Kidney (tissue), 14 donors: ENCODE measurements around the gene ZNF134. TPM values are rescaled to one million over a fixed set of nuclear protein-coding genes. Genes with fewer than 3 reads are reported as not detected.

ENCODE experiments used
- DNase-seq, 5 donors: peaks; one replicate each; pipeline ENCODE4 v3.0.0-alpha.2; 2013 to 2020
- FAIRE-seq: peaks from 2 replicates; lab custom pipeline; 2012; peaks lifted over from hg19 to GRCh38; lab: Jason Lieb, UNC
- H3K27ac ChIP-seq, 2 donors: one replicate each; pipeline ENCODE4 v1.7.0; 2013; ENCODE audit warnings: low read depth in 2 of 2, low read length in 2 of 2, inconsistent platforms in 1 of 2
- H3K27me3 ChIP-seq: one replicate; pipeline ENCODE4 v1.7.1; 2013; ENCODE audit warnings: low read length, inconsistent platforms; ENCODE audit not compliant: control insufficient read depth, insufficient read depth
- H3K36me3 ChIP-seq, 3 donors: one replicate each; pipeline versions ENCODE4 v1.7.0 to v1.7.1; 2013; ENCODE audit warnings: low read length in 3 of 3, control low read depth in 1 of 3, inconsistent platforms in 1 of 3; ENCODE audit not compliant: insufficient read depth in 3 of 3, control insufficient read depth in 2 of 3
- H3K4me1 ChIP-seq, 3 donors: one replicate each; pipeline versions ENCODE4 v1.7.0 to v1.7.1; 2013; ENCODE audit warnings: low read length in 3 of 3, inconsistent platforms in 1 of 3, low read depth in 1 of 3; ENCODE audit not compliant: control insufficient read depth in 2 of 3, insufficient read depth in 2 of 3
- H3K4me3 ChIP-seq, 3 donors: one replicate each; pipeline versions ENCODE4 v1.7.0 to v1.8.1; 2013; ENCODE audit warnings: low read length in 3 of 3, control low read depth in 1 of 3, inconsistent platforms in 1 of 3
- H3K9ac ChIP-seq, 3 donors: one replicate each; pipeline versions ENCODE4 v1.7.0 to v1.7.1; 2013; ENCODE audit warnings: low read length in 3 of 3, control low read depth in 1 of 3, inconsistent platforms in 1 of 3
- H3K9me3 ChIP-seq, 3 donors: one replicate each; pipeline versions ENCODE4 v1.7.0 to v1.7.1; 2013; ENCODE audit warnings: low read length in 3 of 3, control low read depth in 1 of 3, inconsistent platforms in 1 of 3; ENCODE audit not compliant: control insufficient read depth in 2 of 3, insufficient read depth in 1 of 3
- intact Hi-C: fragments of 100-400 bp; cut with DNase I; formaldehyde crosslinking; loops from one replicate; pipeline ENCODE4 v1.11.1; 2022
- polyA plus RNA-seq: library from polyadenylated mRNA; stranded (reverse); fragments of 350-450 nt; fragmentation: Illumina TruSeq; extraction: RNeasy Lipid Tissue Mini Kit (QIAGEN cat#74804); gene quantifications from one replicate; pipeline ENCODE4 v1.2.3, GENCODE V29; 2014; ENCODE audit warnings: low read depth, low replicate concordance; ENCODE audit not compliant: insufficient read depth
- total RNA-seq: library from RNA; stranded (reverse); fragmentation: NEBNext Ultra II Directional; extraction: Animal tissue kit (Norgen Biotek cat#: 25700); gene quantifications from one replicate; pipeline ENCODE4 v1.2.1, GENCODE V29; 2021
- TF ChIP-seq, protein P1 (sequence below): IDR thresholded peaks from 3 replicates; pipeline ENCODE4 v1.5.1; 2012; ENCODE audit warnings: mild to moderate bottlenecking, moderate library complexity, borderline replicate concordance; ENCODE audit not compliant: insufficient read depth; ENCODE audit errors: extremely low read depth
- donor health status: control.
- donor health status: control.
- donor health status: control.
- donor health status: control.
- donor health status: control.
- donor health status: DM: yes; HTN: yes; CAD: no.
- donor health status: Normal renal cell carcinoma (clear cell type).

ZNF134 gene
- total and polyA plus RNA-seq, 2 donors from 2014 or later = 5.8 to 25.4 TPM

DNA sequence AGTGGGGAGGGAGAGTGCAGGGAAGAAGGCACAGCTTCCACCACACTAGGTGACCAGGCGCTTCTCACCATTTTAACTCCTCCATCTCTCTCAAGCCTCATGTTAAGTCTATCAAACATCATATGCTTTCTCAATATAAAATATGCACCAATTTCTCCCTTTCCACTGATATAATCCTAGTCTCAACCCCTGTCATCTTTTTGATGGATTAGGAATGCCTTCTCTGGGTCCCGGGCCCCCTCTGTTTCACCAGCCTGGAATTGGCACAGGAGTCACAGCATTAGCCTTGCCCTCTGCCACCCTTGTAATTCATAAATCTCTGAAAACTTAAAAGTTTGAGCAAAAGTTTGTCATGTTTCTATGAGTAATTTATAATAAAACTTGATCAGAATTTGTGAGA, 54.6 kb downstream of the ZNF134 start, which contains the start of gene ZSCAN4:
TSS of gene ZSCAN4 (plus strand) at position 301 of the 400 bp plus-strand sequence. CDS start 7,211 bp downstream, outside the sequence.
- H3K36me3 ChIP-seq = no peaks in the 10 kb centered on the region
- no peak within 1 kb of the TSS for H3K9ac ChIP-seq
- H3K4me1 ChIP-seq = no peaks in the 10 kb centered on the region
- no peak within 1 kb of the TSS for H3K27ac ChIP-seq
- TF ChIP-seq, protein P1, sequence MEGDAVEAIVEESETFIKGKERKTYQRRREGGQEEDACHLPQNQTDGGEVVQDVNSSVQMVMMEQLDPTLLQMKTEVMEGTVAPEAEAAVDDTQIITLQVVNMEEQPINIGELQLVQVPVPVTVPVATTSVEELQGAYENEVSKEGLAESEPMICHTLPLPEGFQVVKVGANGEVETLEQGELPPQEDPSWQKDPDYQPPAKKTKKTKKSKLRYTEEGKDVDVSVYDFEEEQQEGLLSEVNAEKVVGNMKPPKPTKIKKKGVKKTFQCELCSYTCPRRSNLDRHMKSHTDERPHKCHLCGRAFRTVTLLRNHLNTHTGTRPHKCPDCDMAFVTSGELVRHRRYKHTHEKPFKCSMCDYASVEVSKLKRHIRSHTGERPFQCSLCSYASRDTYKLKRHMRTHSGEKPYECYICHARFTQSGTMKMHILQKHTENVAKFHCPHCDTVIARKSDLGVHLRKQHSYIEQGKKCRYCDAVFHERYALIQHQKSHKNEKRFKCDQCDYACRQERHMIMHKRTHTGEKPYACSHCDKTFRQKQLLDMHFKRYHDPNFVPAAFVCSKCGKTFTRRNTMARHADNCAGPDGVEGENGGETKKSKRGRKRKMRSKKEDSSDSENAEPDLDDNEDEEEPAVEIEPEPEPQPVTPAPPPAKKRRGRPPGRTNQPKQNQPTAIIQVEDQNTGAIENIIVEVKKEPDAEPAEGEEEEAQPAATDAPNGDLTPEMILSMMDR = no peak
- no peak for FAIRE-seq
- H3K4me3 ChIP-seq = no peak within 1 kb of the TSS
- H3K9me3 ChIP-seq = no peaks in the 10 kb centered on the region
- no peak for DNase-seq
- intact Hi-C loops = no loop called here
- H3K27me3 ChIP-seq = no peaks in the 10 kb centered on the region

DNA sequence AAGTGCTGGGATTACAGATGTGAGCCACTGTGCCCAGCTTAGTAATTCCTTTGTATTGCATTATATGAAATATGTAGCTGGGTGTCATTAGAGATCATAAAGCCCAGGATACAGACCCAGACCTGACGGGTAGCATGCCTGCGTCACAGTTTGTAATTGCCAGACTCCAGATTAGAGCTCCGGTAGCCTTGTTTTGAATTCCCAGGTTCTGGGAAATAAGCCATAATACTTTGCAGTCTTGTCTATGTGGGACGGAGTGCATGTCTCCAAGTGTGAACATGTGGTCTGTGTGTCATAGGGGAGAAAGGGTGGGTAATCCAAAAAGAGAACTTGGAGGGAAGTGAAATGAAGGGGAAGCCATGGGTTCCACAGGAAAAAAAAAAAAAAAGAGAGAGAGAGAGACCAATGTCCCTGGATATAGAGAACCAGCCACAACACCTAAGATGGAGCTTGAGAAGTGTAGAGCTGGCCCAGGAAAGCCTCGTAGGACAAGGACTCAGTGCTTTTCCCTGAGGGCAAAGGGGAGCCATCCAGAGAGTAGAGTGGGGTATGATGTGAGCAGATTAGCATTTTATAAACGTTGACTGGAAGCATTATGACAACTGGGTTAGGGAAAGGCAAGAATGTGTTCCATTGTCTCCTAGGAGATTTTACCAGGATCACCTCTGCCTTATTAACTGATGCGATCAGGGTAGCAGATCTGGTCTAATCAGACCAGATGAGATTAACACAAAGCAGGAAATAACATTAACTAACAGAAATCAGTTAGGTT, 57.3 kb downstream of the ZNF134 start:
- H3K9ac ChIP-seq = no peak overlapping the region
- H3K4me1 ChIP-seq = no peaks in the 10 kb centered on the region
- H3K9me3 ChIP-seq = no peaks in the 10 kb centered on the region
- no peak for DNase-seq
- intact Hi-C loops = no loop called here
- no peak overlapping the region for H3K4me3 ChIP-seq
- TF ChIP-seq, protein P1 = no peak
- H3K36me3 ChIP-seq = no peaks in the 10 kb centered on the region
- no peak for FAIRE-seq
- H3K27ac ChIP-seq = no peak overlapping the region
- H3K27me3 ChIP-seq = no peaks in the 10 kb centered on the region

DNA sequence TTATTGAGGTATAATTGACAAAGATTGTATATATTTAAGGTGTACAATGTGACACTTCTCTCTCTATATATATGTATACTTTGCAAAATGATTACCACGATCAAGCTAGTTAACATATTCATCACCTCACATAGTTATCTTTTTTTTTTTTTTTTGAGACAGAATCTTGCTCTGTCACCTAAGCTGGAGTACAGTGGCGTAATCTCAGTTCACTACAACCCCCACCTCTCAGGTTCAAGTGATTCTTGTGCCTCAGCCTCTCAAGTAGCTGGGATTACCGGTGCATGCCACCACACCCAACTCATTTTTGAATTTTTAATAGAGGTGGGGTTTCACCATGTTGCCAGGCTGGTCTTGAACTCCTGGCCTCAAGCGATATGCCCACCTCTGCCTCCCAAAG, 58.4 kb downstream of the ZNF134 start:
- H3K9me3 ChIP-seq = no peaks in the 10 kb centered on the region
- no peak for FAIRE-seq
- no peak overlapping the region for H3K4me3 ChIP-seq
- H3K4me1 ChIP-seq = no peaks in the 10 kb centered on the region
- H3K36me3 ChIP-seq = no peaks in the 10 kb centered on the region
- TF ChIP-seq, protein P1 = no peak
- no peak for DNase-seq
- intact Hi-C loops = no loop called here
- H3K9ac ChIP-seq = no peak overlapping the region
- no peaks in the 10 kb centered on the region for H3K27me3 ChIP-seq
- no peak overlapping the region for H3K27ac ChIP-seq

Other genes with a start within 250 kb of the ZNF134 start
- 26.1 TPM for gene ZNF548, start 224.4 kb upstream of the ZNF134 start, total RNA-seq
- 4.7 TPM for gene ZNF548, start 224.4 kb upstream of the ZNF134 start, polyA plus RNA-seq
- 17.7 TPM for gene ZNF17, start 203.1 kb upstream of the ZNF134 start, total RNA-seq
- gene ZNF17, start 203.1 kb upstream of the ZNF134 start, polyA plus RNA-seq = 3.6 TPM
- gene ZNF749, start 178.9 kb upstream of the ZNF134 start, total RNA-seq = 14.2 TPM
- gene ZNF749, start 178.9 kb upstream of the ZNF134 start, polyA plus RNA-seq = 9.9 TPM
- gene VN1R1, start 157.1 kb upstream of the ZNF134 start, total RNA-seq = 1.7 TPM
- gene VN1R1, start 157.1 kb upstream of the ZNF134 start, polyA plus RNA-seq = 0.41 TPM
- gene ZNF772, start 136.7 kb upstream of the ZNF134 start, total RNA-seq = 20.0 TPM
- 3.1 TPM for gene ZNF772, start 136.7 kb upstream of the ZNF134 start, polyA plus RNA-seq
- gene ZNF419, start 126.5 kb upstream of the ZNF134 start, total RNA-seq = 15.4 TPM
- gene ZNF419, start 126.5 kb upstream of the ZNF134 start, polyA plus RNA-seq = 5.7 TPM
- gene ZNF773, start 114.3 kb upstream of the ZNF134 start, total RNA-seq = 12.1 TPM
- 3.4 TPM for gene ZNF773, start 114.3 kb upstream of the ZNF134 start, polyA plus RNA-seq
- gene ZNF549, start 86.9 kb upstream of the ZNF134 start, total RNA-seq = 8.7 TPM
- 2.4 TPM for gene ZNF549, start 86.9 kb upstream of the ZNF134 start, polyA plus RNA-seq
- 15.1 TPM for gene ZNF550, start 54.4 kb upstream of the ZNF134 start, total RNA-seq
- 2.5 TPM for gene ZNF550, start 54.4 kb upstream of the ZNF134 start, polyA plus RNA-seq
- gene ZNF416, start 35.3 kb upstream of the ZNF134 start, total RNA-seq = 8.0 TPM
- gene ZNF416, start 35.3 kb upstream of the ZNF134 start, polyA plus RNA-seq = 3.5 TPM
- 9.3 TPM for gene ZIK1, start 30.1 kb upstream of the ZNF134 start, total RNA-seq
- 3.1 TPM for gene ZIK1, start 30.1 kb upstream of the ZNF134 start, polyA plus RNA-seq
- 3.5 TPM for gene ZNF530, start 14.4 kb upstream of the ZNF134 start, total RNA-seq
- gene ZNF530, start 14.4 kb upstream of the ZNF134 start, polyA plus RNA-seq = 1.1 TPM
- gene ZNF211, start 18.9 kb downstream of the ZNF134 start, total RNA-seq = 19.6 TPM
- 9.1 TPM for gene ZNF211, start 18.9 kb downstream of the ZNF134 start, polyA plus RNA-seq
- gene ZSCAN4, start 54.7 kb downstream of the ZNF134 start, total RNA-seq = not detected
- not detected for gene ZSCAN4, start 54.7 kb downstream of the ZNF134 start, polyA plus RNA-seq
- 13.9 TPM for gene ZNF551, start 67.7 kb downstream of the ZNF134 start, total RNA-seq
- gene ZNF551, start 67.7 kb downstream of the ZNF134 start, polyA plus RNA-seq = 1.3 TPM
- gene ZNF154, start 95.0 kb downstream of the ZNF134 start, total RNA-seq = 11.1 TPM
- 2.2 TPM for gene ZNF154, start 95.0 kb downstream of the ZNF134 start, polyA plus RNA-seq
- gene ZNF671, start 113.4 kb downstream of the ZNF134 start, total RNA-seq = 16.5 TPM
- 10.1 TPM for gene ZNF671, start 113.4 kb downstream of the ZNF134 start, polyA plus RNA-seq
- gene ZNF776, start 132.6 kb downstream of the ZNF134 start, total RNA-seq = 20.5 TPM
- 5.6 TPM for gene ZNF776, start 132.6 kb downstream of the ZNF134 start, polyA plus RNA-seq
- 18.7 TPM for gene ZNF586, start 155.4 kb downstream of the ZNF134 start, total RNA-seq
- 6.3 TPM for gene ZNF586, start 155.4 kb downstream of the ZNF134 start, polyA plus RNA-seq
- gene ZNF552, start 200.7 kb downstream of the ZNF134 start, total RNA-seq = 13.8 TPM
- gene ZNF552, start 200.7 kb downstream of the ZNF134 start, polyA plus RNA-seq = 10.7 TPM
- gene ZNF587B, start 216.1 kb downstream of the ZNF134 start, total RNA-seq = 23.6 TPM
- 5.1 TPM for gene ZNF587B, start 216.1 kb downstream of the ZNF134 start, polyA plus RNA-seq
- 37.3 TPM for gene ZNF587, start 235.6 kb downstream of the ZNF134 start, total RNA-seq
- 3.7 TPM for gene ZNF587, start 235.6 kb downstream of the ZNF134 start, polyA plus RNA-seq